ENCODE measurements around the gene DHX40.

Gene DHX40

GRCh38 chr17:59619298-59620063, 54.1 kb downstream of the DHX40 start, which contains the start of gene CLTC:
TSS of gene CLTC (plus strand) at chr17:59619895. CDS start at chr17:59620132, 237 bp downstream.
- peak; percentile 98 for DNase-seq (ENCODE audit: low read depth)
- H3K4me3 ChIP-seq (ENCODE audit: low read depth, low read length) = peak within 1 kb of the TSS; percentile 98
- TF ChIP-seq CTCF (IDR thresholded peaks at IDR 0.05; ENCODE audit: insufficient read depth, low read depth, low read length, missing control alignments) = no peak

GRCh38 chr17:59620064-59620359, 54.6 kb downstream of the DHX40 start:
- no peak for DNase-seq (ENCODE audit: low read depth)
- no peak for TF ChIP-seq CTCF (IDR thresholded peaks at IDR 0.05; ENCODE audit: insufficient read depth, low read depth, low read length, missing control alignments)

GRCh38 chr17:59620518-59621259, 55.3 kb downstream of the DHX40 start:
- DNase-seq (ENCODE audit: low read depth) = peak; percentile 69
- TF ChIP-seq CTCF (IDR thresholded peaks at IDR 0.05; ENCODE audit: insufficient read depth, low read depth, low read length, missing control alignments) = no peak
- H3K4me3 ChIP-seq (ENCODE audit: low read depth, low read length) = peak overlapping the region; percentile 98

More at GRCh38 chr17:59620064-59620359, 54.6 kb downstream of the DHX40 start:
- H3K4me3 ChIP-seq (ENCODE audit: low read depth, low read length) = peak overlapping the region; percentile 98

GRCh38 chr17:59621771-59622170, 56.4 kb downstream of the DHX40 start:
- peak overlapping the region; percentile 98 for H3K4me3 ChIP-seq (ENCODE audit: low read depth, low read length)
- DNase-seq (ENCODE audit: low read depth) = no peak
- TF ChIP-seq CTCF (IDR thresholded peaks at IDR 0.05; ENCODE audit: insufficient read depth, low read depth, low read length, missing control alignments) = no peak

GRCh38 chr17:59623151-59623550, 57.7 kb downstream of the DHX40 start:
- H3K4me3 ChIP-seq (ENCODE audit: low read depth, low read length) = peak overlapping the region; percentile 98
- no peak for TF ChIP-seq CTCF (IDR thresholded peaks at IDR 0.05; ENCODE audit: insufficient read depth, low read depth, low read length, missing control alignments)
- no peak for DNase-seq (ENCODE audit: low read depth)

- no peak for TF ChIP-seq CTCF (IDR thresholded peaks at IDR 0.05; ENCODE audit: insufficient read depth, low read depth, low read length, missing control alignments)
- DNase-seq (ENCODE audit: low read depth) = no peak
- H3K4me3 ChIP-seq (ENCODE audit: low read depth, low read length) = no peak overlapping the region
Observed at GRCh38 chr17:59626756-59627155, 61.3 kb downstream of the DHX40 start.
